Neuron (in vitro differentiated cells): ENCODE data around the gene CC2D2A.

Source experiments
- H2AFZ ChIP-seq: one replicate; pipeline ENCODE4 v1.6.1; 2013; ENCODE audit warnings: low read depth, mild to moderate bottlenecking, inconsistent platforms, low read length, moderate library complexity
- H3K27me3 ChIP-seq: one replicate; pipeline ENCODE4 v1.6.1; 2013; ENCODE audit warnings: low read length; ENCODE audit not compliant: insufficient read depth
- H3K36me3 ChIP-seq: one replicate; pipeline ENCODE4 v1.6.1; 2013; ENCODE audit warnings: low read length; ENCODE audit not compliant: insufficient read depth
- H3K4me1 ChIP-seq: one replicate; pipeline ENCODE4 v1.6.1; 2013; ENCODE audit warnings: low read length; ENCODE audit not compliant: insufficient read depth
- H3K4me3 ChIP-seq: 2 replicates; pipeline ENCODE4 v1.5.1; 2013; ENCODE audit warnings: mild to moderate bottlenecking, low read length, moderate library complexity
- H3K9me3 ChIP-seq: one replicate; pipeline ENCODE4 v1.6.1; 2013; ENCODE audit warnings: low read length

CC2D2A gene

DNA sequence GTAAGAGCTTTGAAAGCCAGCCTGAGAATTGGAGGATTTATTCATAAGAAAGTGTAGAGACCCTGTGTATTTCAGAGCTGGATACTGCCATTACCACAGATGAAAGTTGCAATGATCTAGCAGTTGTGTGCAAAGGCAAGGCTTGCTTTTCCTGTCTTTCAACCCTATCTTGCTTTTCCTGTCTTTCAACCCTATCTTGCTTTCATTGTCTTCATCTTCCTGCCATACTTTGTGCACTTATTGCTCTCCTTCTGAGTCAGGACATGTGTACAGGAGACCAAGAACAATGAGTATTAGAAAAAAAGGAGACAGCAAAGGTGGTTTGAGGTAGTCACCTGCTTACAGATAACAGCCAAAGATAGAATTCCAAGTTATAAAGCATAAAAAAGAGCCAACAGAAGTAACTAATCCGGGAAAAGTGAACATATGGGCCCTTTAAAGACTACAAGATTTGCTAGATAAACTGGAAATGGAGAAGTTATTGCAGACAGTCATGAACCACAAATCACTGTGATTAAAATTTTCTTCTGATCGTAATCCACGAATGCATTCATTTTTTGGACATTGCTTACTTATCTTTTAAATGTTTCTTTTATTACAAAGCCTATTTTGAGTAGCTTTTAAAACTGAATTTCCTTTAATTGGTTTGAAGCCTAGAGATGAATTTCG is 24.7 kb upstream of the CC2D2A start:
- H3K4me3 ChIP-seq, result no peak overlapping the region
- H3K9me3 ChIP-seq, result no peaks in the 10 kb centered on the region
- H2AFZ ChIP-seq, result no peak overlapping the region
- no peaks in the 10 kb centered on the region for H3K27me3 ChIP-seq
- no peaks in the 10 kb centered on the region for H3K36me3 ChIP-seq
- H3K4me1 ChIP-seq, result no peaks in the 10 kb centered on the region

- Histone ChIP-seq H3K36me3 (no peaks in the 10 kb centered on the region), H3K9me3 (no peaks in the 10 kb centered on the region), H3K27me3 (no peaks in the 10 kb centered on the region), H3K4me3 (no peak overlapping the region), H3K4me1 (no peaks in the 10 kb centered on the region), H2AFZ (no peak overlapping the region)
Measured at GRCh38 chr4:15451181-15451865, 18.4 kb upstream of the CC2D2A start.

DNA sequence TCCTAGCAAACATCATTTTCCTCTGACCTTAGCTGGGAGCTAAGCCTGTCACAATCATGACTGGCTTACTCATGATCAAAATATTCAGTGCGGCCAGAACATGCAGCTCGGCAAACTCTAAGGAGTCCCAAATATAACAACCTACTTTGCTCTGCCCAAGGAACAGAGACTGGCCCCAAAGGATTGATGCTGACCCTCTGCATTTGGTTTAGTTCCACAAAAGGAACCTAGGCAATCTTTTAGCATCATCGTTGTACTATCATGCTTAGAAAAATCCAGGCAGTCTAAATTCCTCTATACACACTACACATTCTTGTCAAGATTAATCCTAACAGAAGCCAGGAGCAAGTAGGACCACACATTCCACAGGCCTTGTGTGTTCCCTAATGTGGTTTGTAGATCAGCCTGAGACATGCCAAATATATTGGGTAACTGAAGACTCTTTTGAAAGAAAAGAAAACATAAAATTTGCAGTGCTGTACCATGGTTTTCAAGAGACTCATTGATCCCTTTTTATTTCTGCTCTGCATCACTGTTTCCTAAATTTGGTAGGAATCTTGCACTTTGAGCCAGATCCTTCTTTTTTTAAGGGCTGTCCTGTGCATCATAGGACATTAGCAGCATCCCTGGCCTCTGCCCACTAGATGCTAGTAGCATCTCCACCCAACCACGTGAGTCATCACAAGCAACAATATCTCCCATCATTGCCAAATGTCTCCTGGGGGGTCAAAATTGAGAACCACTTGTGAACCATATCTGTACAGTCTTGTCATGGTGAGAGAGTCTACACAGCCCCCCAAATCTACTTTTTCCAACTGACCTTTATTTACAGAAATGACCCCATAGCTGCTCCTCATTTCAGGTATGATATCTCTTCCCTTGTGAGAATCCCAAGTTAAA is 17.6 kb upstream of the CC2D2A start:
- no peaks in the 10 kb centered on the region for H3K36me3 ChIP-seq
- no peaks in the 10 kb centered on the region for H3K9me3 ChIP-seq
- no peaks in the 10 kb centered on the region for H3K27me3 ChIP-seq
- H3K4me3 ChIP-seq, result no peak overlapping the region
- H2AFZ ChIP-seq, result no peak overlapping the region
- no peaks in the 10 kb centered on the region for H3K4me1 ChIP-seq

DNA sequence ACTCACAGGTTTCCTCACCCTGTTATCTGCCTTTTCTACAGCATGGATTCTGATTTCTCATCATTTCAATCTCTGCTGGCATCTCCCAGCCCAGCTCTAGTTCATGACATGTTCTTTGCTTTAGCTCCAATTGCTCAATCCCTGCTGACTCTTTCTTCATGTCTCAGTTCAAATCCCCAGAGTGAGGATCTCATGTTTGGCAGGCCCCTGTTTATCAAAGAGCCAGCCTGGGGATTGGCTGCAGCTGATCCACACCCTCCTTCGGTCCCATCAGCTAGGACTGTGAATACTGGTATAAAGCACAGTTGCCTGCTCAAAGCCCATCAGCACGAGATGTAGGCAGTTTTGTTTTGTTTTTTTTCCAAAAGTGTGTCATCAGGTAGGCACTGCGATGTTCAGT is 14.4 kb upstream of the CC2D2A start:
- Histone ChIP-seq H3K36me3 (no peaks in the 10 kb centered on the region), H3K9me3 (no peaks in the 10 kb centered on the region), H3K4me1 (no peaks in the 10 kb centered on the region), H3K27me3 (no peaks in the 10 kb centered on the region), H2AFZ (no peak overlapping the region), H3K4me3 (no peak overlapping the region)

- Histone ChIP-seq H3K27me3 (no peaks in the 10 kb centered on the region), H3K9me3 (no peaks in the 10 kb centered on the region), H2AFZ (no peak overlapping the region), H3K4me3 (no peak overlapping the region), H3K36me3 (no peaks in the 10 kb centered on the region), H3K4me1 (no peaks in the 10 kb centered on the region)
Measured at GRCh38 chr4:15457406-15458201, 12.1 kb upstream of the CC2D2A start.

GRCh38 chr4:15458616-15459015 is 11.1 kb upstream of the CC2D2A start:
- H3K36me3 ChIP-seq, result no peaks in the 10 kb centered on the region
- H2AFZ ChIP-seq, result no peak overlapping the region
- no peaks in the 10 kb centered on the region for H3K4me1 ChIP-seq
- H3K9me3 ChIP-seq, result no peaks in the 10 kb centered on the region
- H3K4me3 ChIP-seq, result no peak overlapping the region
- no peaks in the 10 kb centered on the region for H3K27me3 ChIP-seq

GRCh38 chr4:15459706-15460105 is 10.0 kb upstream of the CC2D2A start:
- no peaks in the 10 kb centered on the region for H3K9me3 ChIP-seq
- H3K36me3 ChIP-seq, result no peaks in the 10 kb centered on the region
- no peak overlapping the region for H2AFZ ChIP-seq
- H3K4me3 ChIP-seq, result no peak overlapping the region
- no peaks in the 10 kb centered on the region for H3K4me1 ChIP-seq
- H3K27me3 ChIP-seq, result no peaks in the 10 kb centered on the region

- H3K4me3 ChIP-seq, result no peak overlapping the region
- H3K36me3 ChIP-seq, result no peaks in the 10 kb centered on the region
- no peak overlapping the region for H2AFZ ChIP-seq
- H3K4me1 ChIP-seq, result peaks cover 9% of the 10 kb centered on the region
- no peaks in the 10 kb centered on the region for H3K9me3 ChIP-seq
- H3K27me3 ChIP-seq, result no peaks in the 10 kb centered on the region
Measured at GRCh38 chr4:15466596-15466995, 3.1 kb upstream of the CC2D2A start.

DNA sequence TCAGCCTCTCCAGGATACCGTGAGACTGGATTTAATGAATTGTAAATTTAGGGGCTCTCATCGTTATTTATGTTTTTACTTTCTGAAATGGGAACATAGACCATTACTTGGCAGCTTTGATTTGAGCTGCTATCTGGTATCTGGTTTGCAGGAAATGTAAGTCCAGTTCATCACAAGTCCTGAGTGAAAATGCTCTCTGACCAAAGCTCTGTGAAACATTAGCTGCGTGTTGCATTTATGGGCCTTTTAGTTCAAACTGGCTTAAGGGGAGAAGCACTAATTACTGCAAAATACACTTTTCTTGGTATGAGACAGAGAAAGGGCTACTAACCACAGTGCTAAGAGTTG is 420 bp downstream of the CC2D2A start:
- no peaks in the 10 kb centered on the region for H3K27me3 ChIP-seq
- peaks cover 9% of the 10 kb centered on the region for H3K4me1 ChIP-seq
- H3K4me3 ChIP-seq, result peak overlapping the region; percentile 77
- no peaks in the 10 kb centered on the region for H3K9me3 ChIP-seq
- no peaks in the 10 kb centered on the region for H3K36me3 ChIP-seq
- peak overlapping the region; percentile 93 for H2AFZ ChIP-seq

DNA sequence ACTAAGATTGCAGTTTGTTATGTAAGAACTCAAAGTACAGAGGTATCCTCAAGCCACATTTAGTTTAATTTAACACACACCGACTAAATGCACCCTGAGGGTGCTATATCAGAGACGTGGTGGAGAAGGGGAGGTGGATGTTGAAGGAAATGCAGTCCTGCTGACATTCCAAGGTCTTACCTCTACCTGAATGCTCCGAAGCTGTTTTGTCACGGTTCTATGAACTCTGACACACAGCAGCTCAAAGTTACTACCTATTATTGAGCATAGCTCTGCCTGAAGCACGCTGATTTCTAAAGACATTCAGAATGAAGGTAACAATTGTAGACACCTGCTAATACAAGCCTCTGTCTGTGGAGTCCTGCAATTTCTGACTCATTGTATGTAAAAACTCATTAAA is 6.7 kb downstream of the CC2D2A start:
- H3K27me3 ChIP-seq, result no peaks in the 10 kb centered on the region
- peaks cover 8% of the 10 kb centered on the region for H3K36me3 ChIP-seq
- no peak overlapping the region for H3K4me3 ChIP-seq
- peaks cover 9% of the 10 kb centered on the region for H3K4me1 ChIP-seq
- no peaks in the 10 kb centered on the region for H3K9me3 ChIP-seq
- H2AFZ ChIP-seq, result no peak overlapping the region

DNA sequence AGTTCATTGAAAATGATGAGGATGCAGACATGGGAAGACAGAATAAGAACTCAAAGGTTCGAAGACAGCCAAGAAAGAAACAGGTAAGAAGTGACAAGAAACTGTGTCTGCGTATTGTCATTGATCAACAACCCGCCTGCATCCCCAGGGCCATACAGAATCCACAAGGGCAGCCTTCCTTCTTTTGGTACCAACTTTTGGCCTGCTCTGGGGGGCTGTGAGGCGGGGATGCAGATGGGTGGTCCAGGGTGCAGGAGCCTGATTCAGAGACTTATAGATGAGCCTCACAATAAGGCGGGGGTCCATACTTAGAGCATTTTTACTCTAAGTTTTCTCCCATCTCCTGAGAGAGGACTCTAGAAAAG is 9.0 kb downstream of the CC2D2A start:
- Histone ChIP-seq H3K4me3 (no peak overlapping the region), H3K9me3 (no peaks in the 10 kb centered on the region), H2AFZ (peak overlapping the region; percentile 62), H3K4me1 (peaks cover 9% of the 10 kb centered on the region), H3K27me3 (no peaks in the 10 kb centered on the region), H3K36me3 (peaks cover 21% of the 10 kb centered on the region)

- Histone ChIP-seq H3K9me3 (no peaks in the 10 kb centered on the region), H3K4me1 (peaks cover 9% of the 10 kb centered on the region), H3K4me3 (peak overlapping the region; percentile 49), H3K27me3 (no peaks in the 10 kb centered on the region), H2AFZ (peak overlapping the region; percentile 62), H3K36me3 (peaks cover 21% of the 10 kb centered on the region)
Measured at GRCh38 chr4:15479089-15479912, 9.6 kb downstream of the CC2D2A start.
